NOMO-1 treated with dmso at 0.1 percent for 144 hours (cell line): ENCODE data around the gene GGCT.

ENCODE experiments used
- DNase-seq: peaks from one replicate; lab custom pipeline; 2025; ENCODE audit not compliant: unreplicated experiment; lab: John Stamatoyannopoulos, UW

The GGCT gene

DNA sequence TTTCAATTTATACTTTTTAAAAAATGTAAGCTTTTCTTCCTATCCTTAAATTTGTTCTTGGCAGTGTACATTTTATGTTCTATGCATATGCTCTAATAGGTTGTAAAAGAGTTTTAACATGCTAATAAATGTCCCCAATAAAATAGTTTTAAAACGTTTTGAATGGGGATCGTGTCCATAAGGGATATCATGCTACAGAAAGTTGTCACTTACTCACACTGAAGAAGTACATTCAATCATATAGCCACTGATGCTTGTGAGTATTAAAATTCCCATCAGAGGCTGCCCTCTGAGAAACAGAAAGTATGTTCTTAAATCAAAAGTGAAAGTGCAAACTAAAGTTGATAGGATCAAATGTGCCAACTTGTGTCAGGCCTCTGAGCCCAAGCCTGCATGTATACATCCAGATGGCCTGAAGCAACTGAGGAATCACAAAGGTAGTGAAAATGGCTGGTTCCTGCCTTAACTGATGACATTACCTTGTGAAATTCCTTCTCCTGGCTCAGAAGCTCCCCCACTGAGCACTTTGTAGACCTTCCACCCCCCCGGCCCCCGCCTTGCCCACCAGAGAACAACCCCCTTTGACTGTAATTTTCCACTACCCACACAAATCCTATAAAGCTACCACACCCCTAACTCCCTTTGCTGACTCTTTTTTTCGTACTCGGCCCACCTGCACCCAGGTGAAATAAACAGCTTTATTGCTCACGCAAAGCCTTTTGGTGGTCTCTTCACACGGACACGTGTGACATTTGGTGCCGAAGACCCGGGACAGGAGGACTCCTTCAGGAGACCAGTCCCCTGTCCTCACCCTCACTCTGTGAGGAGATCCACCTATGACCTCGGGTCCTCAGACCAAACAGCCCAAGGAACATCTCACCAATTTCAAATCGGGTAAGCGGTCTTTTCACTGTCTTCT, 25.2 kb downstream of the GGCT start:
- DNase-seq, result peak; percentile 9

- DNase-seq, result peak; percentile 78
Observed at GRCh38 chr7:30478349-30479201, 26.1 kb downstream of the GGCT start, which contains the start of gene NOD1. NOD1 (minus strand) TSS chr7:30478784; CDS start chr7:30456921, 21,863 bp downstream.

DNA sequence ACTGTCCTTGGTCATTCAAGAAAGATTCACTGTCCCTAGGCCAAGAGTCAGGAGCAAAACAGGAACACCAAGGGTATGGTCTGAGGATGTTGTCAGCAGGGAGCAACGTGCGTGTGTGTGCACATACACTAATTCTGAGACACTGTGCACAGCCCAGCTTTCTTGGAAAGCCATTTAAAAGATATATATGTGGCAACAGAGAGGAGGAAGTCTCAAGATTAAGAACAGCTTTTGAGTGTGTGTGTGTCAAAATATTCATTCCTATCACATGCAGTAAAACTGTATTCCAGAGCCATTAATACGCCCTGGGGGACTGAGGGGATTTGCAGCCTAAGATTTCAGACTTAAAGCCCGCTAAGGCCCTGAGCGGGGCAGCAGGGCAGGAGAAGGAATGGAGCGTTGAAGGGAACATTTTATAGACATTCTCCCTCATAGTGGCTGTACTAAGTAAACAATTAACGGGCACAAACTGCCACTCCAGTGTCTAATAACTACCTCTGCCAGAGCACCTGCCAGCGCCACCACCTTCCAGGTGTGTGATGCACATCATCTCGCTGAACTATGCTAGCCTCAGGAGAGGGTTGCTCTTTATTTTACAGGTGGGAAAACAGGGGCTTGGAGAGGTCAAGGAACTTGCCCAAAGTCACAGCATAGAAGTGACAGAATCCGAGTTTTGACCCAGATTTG, 28.0 kb downstream of the GGCT start:
- no peak for DNase-seq

DNA sequence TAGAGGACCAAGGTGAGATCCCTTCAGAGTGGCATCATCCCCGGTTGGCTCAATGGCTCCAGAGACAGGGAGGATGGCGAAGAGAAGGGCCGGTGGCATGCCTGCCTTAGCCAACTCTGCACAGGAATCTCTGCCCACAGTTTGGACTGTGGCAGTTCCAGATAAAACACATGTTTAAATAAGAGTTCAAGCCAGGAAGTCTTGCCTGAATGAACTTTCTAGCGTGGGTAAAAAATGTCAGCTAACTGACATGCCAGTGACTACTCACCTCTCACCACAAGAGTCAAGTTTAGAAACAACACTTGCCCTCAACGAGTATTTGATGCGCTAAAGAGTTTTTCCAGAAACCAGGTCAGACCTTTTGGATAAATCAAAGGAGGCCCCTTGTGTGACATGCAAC, 29.0 kb downstream of the GGCT start:
- DNase-seq, result no peak

DNA sequence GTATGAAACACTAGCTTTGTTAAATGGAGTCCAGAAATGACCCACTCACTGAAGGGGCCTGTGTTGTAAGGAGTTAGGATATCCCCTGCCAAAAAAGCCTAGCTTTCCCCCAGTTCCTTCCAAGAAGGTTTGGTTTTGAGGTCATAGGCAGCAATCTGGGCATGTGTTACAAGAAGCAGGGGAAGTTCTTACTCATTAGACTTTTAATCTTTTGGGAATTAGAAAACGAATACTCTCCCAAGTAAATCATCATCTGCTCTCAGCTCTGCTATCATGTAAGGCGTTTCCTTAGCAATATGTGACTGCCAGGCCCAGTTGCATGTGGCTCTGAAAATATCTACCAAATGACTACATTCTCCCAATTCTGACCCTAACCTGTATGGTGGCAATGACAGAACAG, 29.7 kb downstream of the GGCT start:
- no peak for DNase-seq

DNA sequence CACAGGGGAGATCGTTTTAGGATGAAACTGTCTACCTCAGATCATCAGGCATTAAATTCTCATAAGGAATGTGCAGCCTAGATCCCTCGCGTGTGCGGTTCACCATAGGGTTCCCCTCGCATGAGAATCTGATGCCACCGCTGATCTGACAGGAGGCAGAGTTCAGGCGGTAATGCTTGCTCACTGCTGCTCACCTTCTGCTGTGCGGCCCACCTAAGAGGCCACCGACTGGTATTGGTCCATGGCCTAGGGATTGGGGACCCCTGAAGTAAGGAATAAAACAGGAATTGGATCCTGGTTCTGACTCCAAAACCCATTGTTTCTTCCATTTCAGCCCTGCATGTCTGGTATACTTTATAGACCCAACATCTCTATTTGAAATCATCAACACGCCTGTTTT, 30.1 kb downstream of the GGCT start:
- no peak for DNase-seq

DNA sequence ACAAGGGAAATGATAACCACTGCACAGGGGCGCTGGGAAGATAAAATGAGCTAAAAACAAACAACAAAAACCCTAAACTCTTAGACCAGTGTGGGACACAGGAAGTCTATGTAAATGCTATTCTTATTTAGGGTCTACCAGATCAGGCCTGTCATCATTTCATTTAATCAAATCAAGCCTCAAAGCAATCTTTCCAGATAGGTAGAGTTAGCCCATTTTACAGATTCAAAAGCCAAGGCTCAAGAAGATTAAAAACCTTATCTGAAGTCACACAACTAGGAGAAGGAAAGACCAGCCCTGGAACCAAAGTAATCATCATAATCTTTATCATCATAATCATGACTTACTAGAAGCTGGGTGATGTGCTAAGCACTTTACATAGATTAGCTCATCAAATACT, 30.7 kb downstream of the GGCT start:
- DNase-seq, result no peak

GRCh38 chr7:30472784-30473775, 31.5 kb downstream of the GGCT start:
- DNase-seq, result no peak

DNA sequence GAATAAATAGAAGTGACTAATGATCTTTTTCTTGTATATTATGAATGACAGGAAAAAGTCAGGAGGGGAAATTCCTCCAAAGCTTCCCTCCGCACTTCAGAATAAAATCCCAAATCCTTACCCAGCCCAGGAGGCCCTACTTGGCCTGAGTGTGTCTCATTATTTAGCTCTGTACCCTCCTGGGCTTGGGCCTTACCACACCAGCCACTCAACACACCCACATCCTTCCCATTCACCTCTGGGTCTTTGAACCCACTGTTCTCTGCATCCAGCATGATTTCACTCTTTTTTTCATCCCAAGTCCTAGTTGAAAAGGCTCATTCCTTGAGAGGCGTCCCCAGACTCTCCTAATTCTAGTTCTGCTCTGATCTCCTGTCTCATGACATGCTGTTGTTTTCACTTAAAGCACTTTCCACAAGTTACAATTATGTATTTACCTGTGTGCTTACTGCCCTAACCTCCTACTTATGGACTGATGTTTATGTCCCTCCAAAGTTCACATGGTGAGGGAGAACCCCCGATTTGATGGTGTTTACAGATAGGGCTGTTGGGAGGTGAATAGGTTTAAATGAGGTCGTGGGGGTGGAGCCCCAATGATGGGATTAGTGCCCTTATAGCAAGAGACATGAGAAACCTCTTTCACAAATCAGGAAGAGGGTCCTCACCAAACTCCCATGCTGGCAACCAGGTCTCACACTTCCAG, 32.4 kb downstream of the GGCT start:
- DNase-seq, result no peak

- DNase-seq, result no peak
Observed at GRCh38 chr7:30471205-30471604, 33.4 kb downstream of the GGCT start.

- no peak for DNase-seq
Observed at GRCh38 chr7:30470771-30471170, 33.9 kb downstream of the GGCT start.

- DNase-seq, result no peak
Observed at GRCh38 chr7:30470163-30470770, 34.4 kb downstream of the GGCT start.

DNA sequence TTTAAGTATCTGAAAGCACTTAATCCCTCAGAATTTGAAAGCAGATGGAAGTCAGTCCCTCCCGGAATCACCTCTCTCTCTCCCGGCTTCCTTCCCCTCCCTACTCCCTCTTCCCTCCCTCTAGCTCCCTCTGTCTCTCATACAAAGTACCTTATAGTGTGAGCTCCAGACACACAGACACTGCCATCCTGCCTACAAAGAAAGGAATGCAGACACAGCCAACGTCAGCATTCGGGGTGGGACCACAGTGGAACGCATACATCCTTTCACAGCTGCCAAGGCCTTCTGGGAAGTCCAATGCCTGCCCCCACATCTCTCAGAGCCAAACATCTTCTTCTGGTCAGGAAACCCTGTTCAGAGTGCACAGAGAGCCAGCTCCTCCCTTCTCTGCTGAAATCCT, 35.3 kb downstream of the GGCT start:
- no peak for DNase-seq

GRCh38 chr7:30468791-30469190, 35.8 kb downstream of the GGCT start:
- no peak for DNase-seq

DNA sequence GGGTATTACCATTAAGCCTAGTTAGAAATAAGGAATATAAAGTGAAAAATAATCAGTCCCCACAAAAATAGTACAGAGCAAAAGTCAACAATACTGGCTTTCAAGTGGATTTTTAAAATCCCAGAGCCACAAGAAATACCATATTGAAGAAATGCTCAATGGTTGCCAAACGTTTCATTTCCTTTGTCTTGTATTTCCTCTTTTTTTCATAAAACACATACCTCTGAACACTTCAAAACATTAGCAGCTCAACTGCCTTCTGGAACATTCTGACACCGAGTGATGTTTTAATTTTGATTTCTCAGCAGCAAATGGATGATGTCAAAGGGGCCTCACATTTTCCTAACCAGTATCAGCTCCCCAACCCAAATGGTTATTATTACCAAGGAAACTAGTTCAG, 36.6 kb downstream of the GGCT start:
- DNase-seq, result peak; percentile 9

DNA sequence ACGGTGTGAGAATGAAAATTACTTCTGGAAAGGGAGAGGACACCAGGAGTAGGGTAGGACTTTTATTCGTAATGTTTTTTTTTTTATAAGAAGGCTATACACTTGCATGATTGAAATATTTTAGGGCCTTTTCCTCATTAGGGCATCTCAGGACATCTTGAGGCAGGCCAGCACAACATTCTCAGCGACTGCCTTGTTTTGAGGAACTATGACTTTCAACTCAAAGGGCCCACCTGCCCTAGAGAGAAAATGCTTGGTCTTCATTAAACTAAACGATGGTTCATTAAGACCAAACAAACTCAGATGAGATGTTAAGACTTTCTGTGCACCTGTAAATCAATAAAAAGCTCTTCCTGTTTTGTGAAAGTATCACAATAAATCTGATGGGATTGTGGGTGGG, 37.4 kb downstream of the GGCT start:
- no peak for DNase-seq

GRCh38 chr7:30466266-30466665, 38.4 kb downstream of the GGCT start:
- DNase-seq, result no peak

DNA sequence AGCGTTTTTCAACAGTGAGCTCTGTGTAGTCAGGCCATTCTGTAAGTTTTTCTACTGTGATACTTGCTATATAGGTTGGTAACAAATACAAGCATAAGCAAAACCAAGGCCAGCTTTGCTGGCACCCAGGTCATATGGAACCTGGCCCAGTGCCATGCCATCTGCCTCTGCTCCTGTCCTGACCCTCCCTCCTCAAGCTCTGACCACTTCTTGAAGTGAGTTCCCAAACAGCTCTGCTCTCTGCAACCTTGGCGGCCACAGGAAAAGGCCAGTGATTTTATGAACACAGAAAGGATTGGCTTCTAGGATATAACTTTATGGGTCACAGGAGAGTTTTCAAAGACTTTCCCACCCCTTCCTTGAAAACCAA, 38.8 kb downstream of the GGCT start:
- no peak for DNase-seq
